Naive thymus-derived CD4-positive, alpha-beta T cell (primary cell): ENCODE measurements around the gene CD248. TPM values are rescaled to one million over a fixed set of nuclear protein-coding genes. Genes with fewer than 3 reads are reported as not detected.

Experiments
- ATAC-seq: fragments of 150-1000 bp; cut with Tn5 transposase; 2 replicates; pipeline ENCODE4 v1.10.0; 2021; ENCODE audit warnings: mild to moderate bottlenecking, moderate library complexity
- CTCF ChIA-PET: fragments of 350-600 bp; sonication (Branson Sonifier 250); formaldehyde crosslinking; loops from one replicate; lab custom pipeline; 2021; ENCODE audit warnings: antibody characterized with exemption; lab: Charles Lee
- POLR2A ChIA-PET: fragments of 350-600 bp; sonication (Branson Sonifier 250); formaldehyde crosslinking; loops from one replicate; lab custom pipeline; 2021; ENCODE audit warnings: antibody characterized with exemption, inconsistent platforms; lab: Charles Lee
- DNase-seq, 9 donors: peaks; one replicate each; pipeline versions ENCODE4 v3.0.0 to v3.0.0-alpha.2; 2020 to 2022; ENCODE audit warnings: mixed read lengths in 1 of 9
- H3K27ac ChIP-seq: one replicate; pipeline ENCODE4 v1.7.0; 2013; ENCODE audit warnings: mild to moderate bottlenecking, low read depth, low read length, moderate library complexity
- H3K27me3 ChIP-seq, 2 donors: one replicate each; pipeline ENCODE4 v1.7.0; 2013; ENCODE audit warnings: low read length in 2 of 2, mild to moderate bottlenecking in 2 of 2, moderate library complexity in 2 of 2; ENCODE audit not compliant: control insufficient read depth in 2 of 2, insufficient read depth in 2 of 2
- H3K36me3 ChIP-seq, 3 experiments: 1 replicate in 2 of 3; 2 replicates in 1 of 3; pipeline ENCODE4 v1.7.0; 2013; ENCODE audit warnings: low read length in 3 of 3, mild to moderate bottlenecking in 3 of 3, moderate library complexity in 1 of 3; ENCODE audit not compliant: insufficient read depth in 3 of 3, control insufficient read depth in 2 of 3
- H3K4me1 ChIP-seq, 2 donors: one replicate each; pipeline ENCODE4 v1.7.0; 2013; ENCODE audit warnings: low read length in 2 of 2, mild to moderate bottlenecking in 2 of 2, moderate library complexity in 1 of 2; ENCODE audit not compliant: control insufficient read depth in 2 of 2, insufficient read depth in 2 of 2
- H3K4me3 ChIP-seq: 2 replicates; pipeline ENCODE4 v1.7.0; 2013; ENCODE audit warnings: mild to moderate bottlenecking, low read length
- H3K9me3 ChIP-seq, 3 experiments: 1 replicate in 2 of 3; 2 replicates in 1 of 3; pipeline ENCODE4 v1.7.0; 2013; ENCODE audit warnings: low read length in 3 of 3; ENCODE audit not compliant: control insufficient read depth in 2 of 3
- H3K27ac Mint-ChIP-seq, 9 donors: one replicate each; pipeline ENCODE4 v1.8.0; 2020 to 2022; ENCODE audit warnings: mixed read lengths in 9 of 9, mild to moderate bottlenecking in 8 of 9, moderate library complexity in 5 of 9, inconsistent platforms in 2 of 9
- H3K27me3 Mint-ChIP-seq, 5 donors: one replicate each; pipeline ENCODE4 v1.8.0; 2021 to 2022; ENCODE audit warnings: mixed read lengths in 5 of 5, mild to moderate bottlenecking in 1 of 5
- H3K36me3 Mint-ChIP-seq, 5 donors: one replicate each; pipeline ENCODE4 v1.8.0; 2020 to 2022; ENCODE audit warnings: mixed read lengths in 5 of 5, mild to moderate bottlenecking in 3 of 5, inconsistent platforms in 1 of 5
- H3K4me1 Mint-ChIP-seq, 7 donors: one replicate each; pipeline ENCODE4 v1.8.0; 2020 to 2022; ENCODE audit warnings: mixed read lengths in 7 of 7, mild to moderate bottlenecking in 3 of 7, inconsistent platforms in 1 of 7
- H3K4me3 Mint-ChIP-seq, 10 donors: one replicate each; pipeline ENCODE4 v1.8.0; 2020 to 2022; ENCODE audit warnings: mild to moderate bottlenecking in 10 of 10, mixed read lengths in 10 of 10, moderate library complexity in 6 of 10, inconsistent platforms in 2 of 10
- H3K9me3 Mint-ChIP-seq, 11 donors: one replicate each; pipeline ENCODE4 v1.8.0; 2020 to 2022; ENCODE audit warnings: mixed read lengths in 11 of 11, mild to moderate bottlenecking in 4 of 11, inconsistent platforms in 1 of 11, moderate library complexity in 1 of 11
- intact Hi-C, 2 donors: fragments of 100-400 bp; cut with micrococcal nuclease; formaldehyde crosslinking; loops; one replicate each; pipeline ENCODE4 v1.15.1; 2023
- polyA plus RNA-seq, 2 donors: library from polyadenylated mRNA; unstranded; fragments of 300-500 nt; fragmentation: Illumina TruSeq; gene quantifications; one replicate each; pipeline ENCODE4 v1.2.3, GENCODE V29; 2021
- total RNA-seq, 6 experiments: library from RNA in 5 of 6; stranded (reverse) in 5 of 6; gene quantifications; 1 replicate in 5 of 6; 2 replicates in 1 of 6; pipeline ENCODE4 v1.2.3 and lab custom pipeline; 2021 to 2026

CD248 gene
- total and polyA plus RNA-seq, 7 experiments from 2014 or later, result 0.36 to 10.9 (median 2.5) TPM

- DNase-seq, result no peak
- no peak overlapping the region for H3K4me3 ChIP-seq
- Mint-ChIP-seq H3K36me3 (peaks cover 14 to 20% (median 16%) of the 10 kb centered on the region in 5 donors), H3K9me3 (peaks cover 0 to 10% (median 0%) of the 10 kb centered on the region in 11 donors), H3K4me1 (peaks cover 25 to 59% (median 44%) of the 10 kb centered on the region in 7 donors), H3K27ac (peak overlapping the region in 8 of 9 donors; percentile 18 to 97 (median 78)), H3K27me3 (peaks cover 0 to 4% (median 0%) of the 10 kb centered on the region in 5 donors), H3K4me3 (peak overlapping the region; percentile 94 to 98 (median 96))
- ATAC-seq, result no peak
- H3K9me3 ChIP-seq, result no peaks in the 10 kb centered on the region
- CTCF ChIA-PET, result interaction anchor here (2.0 to 5.7 kb wide), 3 partner anchors 18 to 46 kb away, joined by 4 to 40 read pairs (median 11); no protein-coding TSS in a partner anchor
- intact Hi-C loops, result no loop called here
- H3K27me3 ChIP-seq, result no peaks in the 10 kb centered on the region
- H3K27ac ChIP-seq, result no peak overlapping the region
- H3K36me3 ChIP-seq, result peaks cover 5 to 52% (median 10%) of the 10 kb centered on the region in 3 experiments
- POLR2A ChIA-PET, result interaction anchor here (6.3 to 7.8 kb wide), 2 partner anchors 27 to 31 kb away, joined by 58 to 68 read pairs; partner anchors contain the start of gene SLC29A2
- H3K4me1 ChIP-seq, result peaks cover 27 to 33% of the 10 kb centered on the region in 2 donors
Observed at GRCh38 chr11:66343176-66343575, 26.3 kb upstream of the CD248 start.

- ATAC-seq (no peak), DNase-seq (no peak)
- Mint-ChIP-seq H3K4me3 (peak overlapping the region in 2 of 10 donors; percentile 21 to 59), H3K36me3 (peaks cover 13 to 20% (median 14%) of the 10 kb centered on the region in 5 donors), H3K4me1 (peaks cover 25 to 57% (median 42%) of the 10 kb centered on the region in 7 donors), H3K27ac (peak overlapping the region in 2 of 9 donors; percentile 56 to 60), H3K27me3 (no peaks in the 10 kb centered on the region), H3K9me3 (peaks cover 0 to 4% (median 0%) of the 10 kb centered on the region in 11 donors)
- Histone ChIP-seq H3K27me3 (no peaks in the 10 kb centered on the region), H3K9me3 (no peaks in the 10 kb centered on the region), H3K4me3 (no peak overlapping the region), H3K27ac (no peak overlapping the region), H3K4me1 (peaks cover 25 to 30% of the 10 kb centered on the region in 2 donors), H3K36me3 (peaks cover 5 to 65% (median 10%) of the 10 kb centered on the region in 3 experiments)
- intact Hi-C loops, result no loop called here
- CTCF ChIA-PET, result interaction anchor here (1.4 to 5.7 kb wide), 2 partner anchors 29 to 47 kb away, joined by 4 to 40 read pairs; no protein-coding TSS in a partner anchor
- POLR2A ChIA-PET, result interaction anchor here (0.8 kb wide), 1 partner anchor 10 kb away, joined by 3 read pairs; no protein-coding TSS in a partner anchor
Observed at GRCh38 chr11:66341502-66342126, 24.8 kb upstream of the CD248 start.

GRCh38 chr11:66340596-66341501 is 24.0 kb upstream of the CD248 start:
- DNase-seq, result no peak
- Histone ChIP-seq H3K27ac (no peak overlapping the region), H3K4me3 (no peak overlapping the region), H3K27me3 (no peaks in the 10 kb centered on the region), H3K4me1 (peaks cover 27 to 28% of the 10 kb centered on the region in 2 donors), H3K9me3 (no peaks in the 10 kb centered on the region), H3K36me3 (peaks cover 5 to 65% (median 10%) of the 10 kb centered on the region in 3 experiments)
- H3K4me3 Mint-ChIP-seq, result no peak overlapping the region
- H3K27me3 Mint-ChIP-seq, result peaks cover 0 to 2% (median 0%) of the 10 kb centered on the region in 5 donors
- CTCF ChIA-PET, result interaction anchor here (0.6 to 5.7 kb wide), 3 partner anchors 12 to 347 kb away, joined by 3 to 40 read pairs (median 5); no protein-coding TSS in a partner anchor
- H3K9me3 Mint-ChIP-seq, result peaks cover 0 to 4% (median 0%) of the 10 kb centered on the region in 11 donors
- no peak overlapping the region for H3K27ac Mint-ChIP-seq
- H3K4me1 Mint-ChIP-seq, result peaks cover 25 to 56% (median 43%) of the 10 kb centered on the region in 7 donors
- POLR2A ChIA-PET, result interaction anchor here (0.6 kb wide), 1 partner anchor 17 kb away, joined by 3 read pairs; no protein-coding TSS in a partner anchor
- H3K36me3 Mint-ChIP-seq, result peaks cover 13 to 20% (median 14%) of the 10 kb centered on the region in 5 donors
- no peak for ATAC-seq
- intact Hi-C loops, result no loop called here

- Mint-ChIP-seq H3K27ac (no peak overlapping the region), H3K27me3 (peaks cover 0 to 2% (median 0%) of the 10 kb centered on the region in 5 donors), H3K9me3 (peaks cover 0 to 1% (median 0%) of the 10 kb centered on the region in 11 donors), H3K4me3 (peak overlapping the region in 1 of 10 donors; percentile 29), H3K4me1 (peaks cover 18 to 52% (median 34%) of the 10 kb centered on the region in 7 donors), H3K36me3 (peaks cover 13 to 20% (median 14%) of the 10 kb centered on the region in 5 donors)
- H3K27me3 ChIP-seq, result no peaks in the 10 kb centered on the region
- intact Hi-C loops, result no loop called here
- H3K4me1 ChIP-seq, result peaks cover 21 to 26% of the 10 kb centered on the region in 2 donors
- no peaks in the 10 kb centered on the region for H3K9me3 ChIP-seq
- DNase-seq (no peak), ATAC-seq (no peak)
- H3K4me3 ChIP-seq, result no peak overlapping the region
- H3K27ac ChIP-seq, result no peak overlapping the region
- ChIA-PET CTCF (interaction anchor here (0.6 to 1.0 kb wide), 2 partner anchors 11 to 346 kb away, joined by 3 to 5 read pairs; no protein-coding TSS in a partner anchor), POLR2A (interaction anchor here (0.6 kb wide), 1 partner anchor 18 kb away, joined by 3 read pairs; no protein-coding TSS in a partner anchor)
- H3K36me3 ChIP-seq, result peaks cover 5 to 65% (median 10%) of the 10 kb centered on the region in 3 experiments
Observed at GRCh38 chr11:66339686-66340483, 23.0 kb upstream of the CD248 start.

- peaks cover 11 to 20% (median 14%) of the 10 kb centered on the region in 5 donors for H3K36me3 Mint-ChIP-seq
- peak overlapping the region in 2 of 9 donors; percentile 32 to 51 for H3K27ac Mint-ChIP-seq
- Histone ChIP-seq H3K4me1 (peaks cover 18 to 25% of the 10 kb centered on the region in 2 donors), H3K27me3 (no peaks in the 10 kb centered on the region), H3K9me3 (no peaks in the 10 kb centered on the region), H3K27ac (no peak overlapping the region), H3K4me3 (no peak overlapping the region), H3K36me3 (peaks cover 5 to 59% (median 10%) of the 10 kb centered on the region in 3 experiments)
- peak overlapping the region in 2 of 10 donors; percentile 31 to 48 for H3K4me3 Mint-ChIP-seq
- ATAC-seq, result no peak
- peaks cover 15 to 45% (median 30%) of the 10 kb centered on the region in 7 donors for H3K4me1 Mint-ChIP-seq
- intact Hi-C loops, result no loop called here
- POLR2A ChIA-PET, result no interaction called here
- H3K27me3 Mint-ChIP-seq, result peaks cover 0 to 2% (median 0%) of the 10 kb centered on the region in 5 donors
- no peak for DNase-seq
- CTCF ChIA-PET, result no interaction called here
- H3K9me3 Mint-ChIP-seq, result no peaks in the 10 kb centered on the region
Observed at GRCh38 chr11:66339162-66339675, 22.4 kb upstream of the CD248 start.
